ENCODE data around the gene NECTIN1.

NECTIN1 gene

DNA sequence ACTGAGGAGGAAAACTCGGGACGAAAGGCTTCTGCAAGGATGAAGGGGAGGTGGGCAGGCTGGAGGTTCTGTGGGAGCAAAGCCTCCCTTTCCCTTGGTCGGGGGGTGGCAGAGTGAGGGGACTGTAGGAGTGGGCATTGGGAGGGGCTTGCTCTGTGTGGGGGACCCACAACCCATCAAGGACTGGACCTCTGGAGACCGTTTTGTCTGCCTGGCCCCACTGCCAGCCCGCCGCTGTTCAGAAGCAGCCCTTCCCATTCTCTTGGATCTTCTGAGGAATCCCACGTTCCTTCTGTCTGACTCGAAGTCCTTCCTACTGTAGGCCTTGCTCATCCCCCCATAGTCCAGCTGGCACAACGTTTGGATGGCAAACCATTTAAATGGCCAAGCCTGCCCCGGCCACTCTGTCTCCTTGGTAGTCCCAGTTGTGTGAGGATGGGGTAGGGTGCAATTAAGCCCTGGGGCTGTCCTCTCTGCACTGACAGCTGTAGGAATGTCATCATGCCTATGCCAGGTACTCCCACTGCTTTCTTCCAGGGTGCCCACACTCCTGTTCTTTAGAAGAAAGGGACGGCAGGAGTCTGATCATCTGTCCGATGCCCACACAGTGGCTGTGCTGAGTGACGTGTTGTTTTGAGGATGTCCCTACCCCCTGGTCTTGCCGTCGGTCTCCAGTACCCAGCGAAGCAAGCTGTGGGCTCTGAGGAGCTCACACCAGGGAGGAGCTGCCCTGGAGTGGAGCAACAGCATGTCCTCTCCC, 17.0 kb upstream of the NECTIN1 start:
- no peak overlapping the region for H3K9ac ChIP-seq (ENCODE audit: low read length)
- no peaks in the 10 kb centered on the region for H4K20me1 ChIP-seq (ENCODE audit: low read depth, low read length)
- no peak overlapping the region for H3K4me2 ChIP-seq (ENCODE audit: low read depth, low read length, poor library complexity, severe bottlenecking)
- no peaks in the 10 kb centered on the region for H3K9me3 ChIP-seq (ENCODE audit: insufficient read depth, low read length)
- H3K27me3 ChIP-seq (ENCODE audit: low read length) = no peaks in the 10 kb centered on the region
- no peaks in the 10 kb centered on the region for H3K36me3 ChIP-seq (ENCODE audit: low read length)
- H3F3A ChIP-seq (ENCODE audit: insufficient read depth) = no peaks in the 10 kb centered on the region
- no peak overlapping the region for H2AFZ ChIP-seq (ENCODE audit: low read depth, low read length, severe bottlenecking)
- no peaks in the 10 kb centered on the region for H3K9me2 ChIP-seq (replicated peaks; ENCODE audit: insufficient read depth, low read length)
- TF ChIP-seq, protein P1, sequence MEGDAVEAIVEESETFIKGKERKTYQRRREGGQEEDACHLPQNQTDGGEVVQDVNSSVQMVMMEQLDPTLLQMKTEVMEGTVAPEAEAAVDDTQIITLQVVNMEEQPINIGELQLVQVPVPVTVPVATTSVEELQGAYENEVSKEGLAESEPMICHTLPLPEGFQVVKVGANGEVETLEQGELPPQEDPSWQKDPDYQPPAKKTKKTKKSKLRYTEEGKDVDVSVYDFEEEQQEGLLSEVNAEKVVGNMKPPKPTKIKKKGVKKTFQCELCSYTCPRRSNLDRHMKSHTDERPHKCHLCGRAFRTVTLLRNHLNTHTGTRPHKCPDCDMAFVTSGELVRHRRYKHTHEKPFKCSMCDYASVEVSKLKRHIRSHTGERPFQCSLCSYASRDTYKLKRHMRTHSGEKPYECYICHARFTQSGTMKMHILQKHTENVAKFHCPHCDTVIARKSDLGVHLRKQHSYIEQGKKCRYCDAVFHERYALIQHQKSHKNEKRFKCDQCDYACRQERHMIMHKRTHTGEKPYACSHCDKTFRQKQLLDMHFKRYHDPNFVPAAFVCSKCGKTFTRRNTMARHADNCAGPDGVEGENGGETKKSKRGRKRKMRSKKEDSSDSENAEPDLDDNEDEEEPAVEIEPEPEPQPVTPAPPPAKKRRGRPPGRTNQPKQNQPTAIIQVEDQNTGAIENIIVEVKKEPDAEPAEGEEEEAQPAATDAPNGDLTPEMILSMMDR (IDR thresholded peaks at IDR 0.05; ENCODE audit: insufficient read depth, low read length, poor library complexity, severe bottlenecking) = no peak
- no peak for TF ChIP-seq EZH2phosphoT487 (conservative IDR thresholded peaks at IDR 0.05; ENCODE audit: low read length)
- no peaks in the 10 kb centered on the region for H3K79me2 ChIP-seq (ENCODE audit: insufficient read depth, low read length)
- H3K4me3 ChIP-seq (ENCODE audit: insufficient read depth, low read length, poor library complexity, severe bottlenecking) = no peak overlapping the region
- no peak overlapping the region for H3K27ac ChIP-seq (ENCODE audit: low read depth, low read length)

DNA sequence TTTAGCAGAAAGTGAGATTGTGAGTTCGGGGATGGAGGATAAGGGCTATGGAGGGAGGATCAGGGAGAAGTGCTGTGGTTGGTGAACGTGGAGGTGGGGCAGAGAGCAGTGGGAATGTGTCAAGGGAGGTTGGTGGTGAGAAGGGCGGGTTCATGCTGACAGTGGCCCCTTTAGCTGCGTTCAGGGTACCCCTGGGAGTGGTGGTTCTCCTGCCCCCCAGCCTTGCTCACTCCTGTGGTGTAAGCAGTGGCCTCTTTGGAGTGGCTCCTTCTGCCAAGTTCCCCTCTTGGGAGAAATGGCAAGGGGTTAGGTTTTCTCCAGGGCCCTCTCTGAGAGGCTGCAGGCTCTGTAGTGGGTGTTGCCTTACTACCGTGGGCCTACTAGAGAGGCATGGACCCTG, 16.1 kb upstream of the NECTIN1 start:
- Histone ChIP-seq H4K20me1 (ENCODE audit: low read depth, low read length) (no peaks in the 10 kb centered on the region), H3F3A (ENCODE audit: insufficient read depth) (no peaks in the 10 kb centered on the region), H3K9ac (ENCODE audit: low read length) (no peak overlapping the region), H3K27me3 (ENCODE audit: low read length) (no peaks in the 10 kb centered on the region), H3K4me2 (ENCODE audit: low read depth, low read length, poor library complexity, severe bottlenecking) (no peak overlapping the region), H3K79me2 (ENCODE audit: insufficient read depth, low read length) (no peaks in the 10 kb centered on the region), H3K36me3 (ENCODE audit: low read length) (no peaks in the 10 kb centered on the region), H3K27ac (ENCODE audit: low read depth, low read length) (no peak overlapping the region), H3K9me3 (ENCODE audit: insufficient read depth, low read length) (no peaks in the 10 kb centered on the region), H3K9me2 (replicated peaks; ENCODE audit: insufficient read depth, low read length) (no peaks in the 10 kb centered on the region), H2AFZ (ENCODE audit: low read depth, low read length, severe bottlenecking) (no peak overlapping the region), H3K4me3 (ENCODE audit: insufficient read depth, low read length, poor library complexity, severe bottlenecking) (no peak overlapping the region)
- TF ChIP-seq, protein P1 (IDR thresholded peaks at IDR 0.05; ENCODE audit: insufficient read depth, low read length, poor library complexity, severe bottlenecking) = no peak
- no peak for TF ChIP-seq EZH2phosphoT487 (conservative IDR thresholded peaks at IDR 0.05; ENCODE audit: low read length)

DNA sequence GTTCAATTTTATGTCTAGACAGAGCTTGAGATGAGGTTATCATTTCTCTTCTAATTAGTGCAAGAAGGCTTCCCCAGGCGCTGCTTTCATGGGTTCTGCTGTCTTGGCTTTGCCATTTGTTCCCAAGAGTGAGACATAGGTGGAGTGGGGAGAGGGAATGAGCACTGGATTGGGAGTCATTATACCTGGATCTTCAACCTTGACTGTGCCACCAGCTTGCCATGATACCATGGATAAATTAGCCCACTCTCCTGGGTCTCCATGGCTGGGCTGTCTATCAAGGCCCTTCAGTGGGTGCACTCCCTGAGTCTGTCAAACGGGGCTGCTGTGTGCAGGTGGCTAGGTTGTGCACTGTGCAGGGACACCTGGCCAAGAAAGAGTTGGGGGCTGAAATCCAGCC, 15.6 kb upstream of the NECTIN1 start:
- H3K4me2 ChIP-seq (ENCODE audit: low read depth, low read length, poor library complexity, severe bottlenecking) = no peak overlapping the region
- no peak overlapping the region for H2AFZ ChIP-seq (ENCODE audit: low read depth, low read length, severe bottlenecking)
- no peak overlapping the region for H3K9ac ChIP-seq (ENCODE audit: low read length)
- no peaks in the 10 kb centered on the region for H3K27me3 ChIP-seq (ENCODE audit: low read length)
- no peak overlapping the region for H3K27ac ChIP-seq (ENCODE audit: low read depth, low read length)
- no peaks in the 10 kb centered on the region for H3K9me3 ChIP-seq (ENCODE audit: insufficient read depth, low read length)
- no peak overlapping the region for H3K4me3 ChIP-seq (ENCODE audit: insufficient read depth, low read length, poor library complexity, severe bottlenecking)
- H4K20me1 ChIP-seq (ENCODE audit: low read depth, low read length) = no peaks in the 10 kb centered on the region
- TF ChIP-seq, protein P1 (IDR thresholded peaks at IDR 0.05; ENCODE audit: insufficient read depth, low read length, poor library complexity, severe bottlenecking) = no peak
- TF ChIP-seq EZH2phosphoT487 (conservative IDR thresholded peaks at IDR 0.05; ENCODE audit: low read length) = no peak
- no peaks in the 10 kb centered on the region for H3K36me3 ChIP-seq (ENCODE audit: low read length)
- no peaks in the 10 kb centered on the region for H3F3A ChIP-seq (ENCODE audit: insufficient read depth)
- H3K9me2 ChIP-seq (replicated peaks; ENCODE audit: insufficient read depth, low read length) = no peaks in the 10 kb centered on the region
- no peaks in the 10 kb centered on the region for H3K79me2 ChIP-seq (ENCODE audit: insufficient read depth, low read length)
